Kidney (tissue), 14 donors: ENCODE results near the gene SMARCD1. TPM values are rescaled to one million over a fixed set of nuclear protein-coding genes. Genes with fewer than 3 reads are reported as not detected.

Experiments
- DNase-seq, 5 donors: peaks; one replicate each; pipeline ENCODE4 v3.0.0-alpha.2; 2013 to 2020
- FAIRE-seq: peaks from 2 replicates; lab custom pipeline; 2012; peaks lifted over from hg19 to GRCh38; lab: Jason Lieb, UNC
- H3K27ac ChIP-seq, 2 donors: one replicate each; pipeline ENCODE4 v1.7.0; 2013; ENCODE audit warnings: low read depth in 2 of 2, low read length in 2 of 2, inconsistent platforms in 1 of 2
- H3K27me3 ChIP-seq: one replicate; pipeline ENCODE4 v1.7.1; 2013; ENCODE audit warnings: low read length, inconsistent platforms; ENCODE audit not compliant: control insufficient read depth, insufficient read depth
- H3K36me3 ChIP-seq, 3 donors: one replicate each; pipeline versions ENCODE4 v1.7.0 to v1.7.1; 2013; ENCODE audit warnings: low read length in 3 of 3, control low read depth in 1 of 3, inconsistent platforms in 1 of 3; ENCODE audit not compliant: insufficient read depth in 3 of 3, control insufficient read depth in 2 of 3
- H3K4me1 ChIP-seq, 3 donors: one replicate each; pipeline versions ENCODE4 v1.7.0 to v1.7.1; 2013; ENCODE audit warnings: low read length in 3 of 3, inconsistent platforms in 1 of 3, low read depth in 1 of 3; ENCODE audit not compliant: control insufficient read depth in 2 of 3, insufficient read depth in 2 of 3
- H3K4me3 ChIP-seq, 3 donors: one replicate each; pipeline versions ENCODE4 v1.7.0 to v1.8.1; 2013; ENCODE audit warnings: low read length in 3 of 3, control low read depth in 1 of 3, inconsistent platforms in 1 of 3
- H3K9ac ChIP-seq, 3 donors: one replicate each; pipeline versions ENCODE4 v1.7.0 to v1.7.1; 2013; ENCODE audit warnings: low read length in 3 of 3, control low read depth in 1 of 3, inconsistent platforms in 1 of 3
- H3K9me3 ChIP-seq, 3 donors: one replicate each; pipeline versions ENCODE4 v1.7.0 to v1.7.1; 2013; ENCODE audit warnings: low read length in 3 of 3, control low read depth in 1 of 3, inconsistent platforms in 1 of 3; ENCODE audit not compliant: control insufficient read depth in 2 of 3, insufficient read depth in 1 of 3
- CTCF ChIP-seq: IDR thresholded peaks from 3 replicates; pipeline ENCODE4 v1.5.1; 2012; ENCODE audit warnings: mild to moderate bottlenecking, moderate library complexity, borderline replicate concordance; ENCODE audit not compliant: insufficient read depth; ENCODE audit errors: extremely low read depth
- intact Hi-C: fragments of 100-400 bp; cut with DNase I; formaldehyde crosslinking; loops from one replicate; pipeline ENCODE4 v1.11.1; 2022
- polyA plus RNA-seq: library from polyadenylated mRNA; stranded (reverse); fragments of 350-450 nt; fragmentation: Illumina TruSeq; extraction: RNeasy Lipid Tissue Mini Kit (QIAGEN cat#74804); gene quantifications from one replicate; pipeline ENCODE4 v1.2.3, GENCODE V29; 2014; ENCODE audit warnings: low read depth, low replicate concordance; ENCODE audit not compliant: insufficient read depth
- total RNA-seq: library from RNA; stranded (reverse); fragmentation: NEBNext Ultra II Directional; extraction: Animal tissue kit (Norgen Biotek cat#: 25700); gene quantifications from one replicate; pipeline ENCODE4 v1.2.1, GENCODE V29; 2021
- donor health status: control.
- donor health status: control.
- donor health status: control.
- donor health status: control.
- donor health status: control.
- donor health status: DM: yes; HTN: yes; CAD: no.
- donor health status: Normal renal cell carcinoma (clear cell type).

The SMARCD1 gene
- total and polyA plus RNA-seq, 2 donors from 2014 or later: 21.9 to 51.1 TPM

- Histone ChIP-seq H3K27me3 (no peaks in the 10 kb centered on the region), H3K4me3 (peak overlapping the region in 1 of 3 donors; percentile 71), H3K4me1 (peaks cover 0 to 6% (median 4%) of the 10 kb centered on the region in 3 donors), H3K27ac (no peak overlapping the region), H3K9me3 (no peaks in the 10 kb centered on the region), H3K36me3 (no peaks in the 10 kb centered on the region), H3K9ac (peak overlapping the region in 1 of 3 donors; percentile 44)
- FAIRE-seq: no peak
- TF ChIP-seq CTCF: no peak
- intact Hi-C loops: no loop called here
- DNase-seq: no peak
Measured at GRCh38 chr12:50056639-50056976, 28.5 kb upstream of the SMARCD1 start.

- TF ChIP-seq CTCF: no peak
- peak within 1 kb of the TSS in 2 of 3 donors; percentile 38 to 44 for H3K9ac ChIP-seq
- peaks cover 0 to 6% (median 4%) of the 10 kb centered on the region in 3 donors for H3K4me1 ChIP-seq
- H3K4me3 ChIP-seq: peak within 1 kb of the TSS; percentile 44 to 71 (median 67)
- DNase-seq (peak; percentile 62 to 91 (median 83)), FAIRE-seq (no peak)
- no peak within 1 kb of the TSS for H3K27ac ChIP-seq
- intact Hi-C loops: no loop called here
- H3K36me3 ChIP-seq: no peaks in the 10 kb centered on the region
- H3K9me3 ChIP-seq: no peaks in the 10 kb centered on the region
- H3K27me3 ChIP-seq: no peaks in the 10 kb centered on the region
Measured at GRCh38 chr12:50057000-50057841, 27.9 kb upstream of the SMARCD1 start, which contains the start of gene ASIC1. Gene ASIC1 (plus strand): TSS chr12:50057596. CDS start chr12:50058767, 1,171 bp downstream.

- intact Hi-C loops: no loop called here
- no peaks in the 10 kb centered on the region for H3K36me3 ChIP-seq
- H3K4me1 ChIP-seq: peaks cover 0 to 6% (median 4%) of the 10 kb centered on the region in 3 donors
- no peak overlapping the region for H3K9ac ChIP-seq
- peak in 1 of 5 donors; percentile 64 for DNase-seq
- no peak for TF ChIP-seq CTCF
- H3K9me3 ChIP-seq: no peaks in the 10 kb centered on the region
- FAIRE-seq: no peak
- no peak overlapping the region for H3K4me3 ChIP-seq
- no peaks in the 10 kb centered on the region for H3K27me3 ChIP-seq
- H3K27ac ChIP-seq: no peak overlapping the region
Measured at GRCh38 chr12:50057896-50058670, 27.1 kb upstream of the SMARCD1 start.
